Aorta (tissue), 5 donors: ENCODE data around the gene LOXL1. TPM values are rescaled to one million over a fixed set of nuclear protein-coding genes. Genes with fewer than 3 reads are reported as not detected.

Experiments
- ATAC-seq: fragments of 200-7000 bp; cut with Tn5 transposase; one replicate; pipeline ENCODE4 v1.9.1; 2022; ENCODE audit warnings: moderate library complexity; ENCODE audit not compliant: low FRiP score
- DNase-seq, 2 donors: peaks; one replicate each; pipeline ENCODE4 v3.0.0-alpha.2; 2020
- H3K27ac ChIP-seq, 2 donors: one replicate each; pipeline ENCODE4 v1.5.1; 2013; ENCODE audit warnings: low read length in 2 of 2, mild to moderate bottlenecking in 2 of 2, moderate library complexity in 2 of 2, control low read depth in 1 of 2, inconsistent platforms in 1 of 2, low read depth in 1 of 2
- H3K27me3 ChIP-seq, 2 donors: one replicate each; pipeline ENCODE4 v1.6.1; 2013; ENCODE audit warnings: control low read depth in 1 of 2, low read length in 1 of 2, mild to moderate bottlenecking in 1 of 2, moderate library complexity in 1 of 2; ENCODE audit not compliant: insufficient read depth in 2 of 2, control insufficient read depth in 1 of 2
- H3K36me3 ChIP-seq, 2 donors: one replicate each; pipeline ENCODE4 v1.6.1; 2013; ENCODE audit warnings: control low read depth in 1 of 2, low read length in 1 of 2, mild to moderate bottlenecking in 1 of 2; ENCODE audit not compliant: insufficient read depth in 2 of 2, control insufficient read depth in 1 of 2
- H3K4me1 ChIP-seq, 2 donors: one replicate each; pipeline ENCODE4 v1.6.1; 2013; ENCODE audit warnings: low read length in 2 of 2, control low read depth in 1 of 2, mild to moderate bottlenecking in 1 of 2, moderate library complexity in 1 of 2; ENCODE audit not compliant: insufficient read depth in 2 of 2, control insufficient read depth in 1 of 2
- H3K4me3 ChIP-seq, 2 donors: one replicate each; pipeline ENCODE4 v1.5.1; 2013; ENCODE audit warnings: low read length in 2 of 2, control low read depth in 1 of 2, mild to moderate bottlenecking in 1 of 2
- H3K9me3 ChIP-seq: one replicate; pipeline ENCODE4 v1.6.1; 2013; ENCODE audit warnings: mild to moderate bottlenecking, low read length; ENCODE audit not compliant: control insufficient read depth
- WGBS, 2 donors: extraction: QIAGEN DNeasy Blood & Tissue Kit; methylation state at CpG; one replicate each; pipeline ENCODE4 v1.1.7; 2013; 5-methylcytosine and 5-hydroxymethylcytosine counted together
- intact Hi-C, 2 donors: fragments of 100-400 bp; cut with DNase I; formaldehyde crosslinking; loops; one replicate each; pipeline versions ENCODE4 v1.14.2 to v1.15.0; 2022
- polyA plus RNA-seq, 2 donors: library from polyadenylated mRNA; stranded (reverse); fragments of 200-250 nt; gene quantifications; one replicate each; pipeline ENCODE4 v1.2.3, GENCODE V29; 2013
- total RNA-seq, 2 donors: library from RNA; stranded (reverse); fragmentation: NEBNext Ultra II Directional; extraction: Animal tissue kit (Norgen Biotek cat#: 25700); gene quantifications; one replicate each; pipeline ENCODE4 v1.2.1, GENCODE V29; 2021
- donor health status: healthy with polysubstance abuse.
- donor health status: Bipolar disorder and iron deficiency.
- donor health status: DM: no; HTN: no; CAD: no.
- donor health status: DM: no; HTN: no; CAD: no.
- donor health status: DM: yes; HTN: yes; CAD: no.

Gene LOXL1
- total and polyA plus RNA-seq, 4 donors, result 49.0 to 138 (median 112) TPM

GRCh38 chr15:73924171-73924921 lies 1.9 kb upstream of the LOXL1 start:
- Histone ChIP-seq H3K36me3 (peaks cover 0 to 2% of the 10 kb centered on the region in 2 donors), H3K9me3 (no peaks in the 10 kb centered on the region), H3K4me3 (no peak overlapping the region), H3K27ac (peak overlapping the region; percentile 65 to 81), H3K27me3 (no peaks in the 10 kb centered on the region), H3K4me1 (peaks cover 0 to 4% of the 10 kb centered on the region in 2 donors)
- WGBS, 2 donors, result 1 to 5% methylated on average over 11 to 12 of the region's 12 CpGs
- intact Hi-C loops, result no loop called here
- ATAC-seq (peak; percentile 58), DNase-seq (peak; percentile 73 to 87)

GRCh38 chr15:73925848-73926218 lies 429 bp upstream of the LOXL1 start:
- DNase-seq (peak in 1 of 2 donors; percentile 42), ATAC-seq (no peak)
- Histone ChIP-seq H3K27ac (peak overlapping the region; percentile 65 to 81), H3K27me3 (no peaks in the 10 kb centered on the region), H3K9me3 (no peaks in the 10 kb centered on the region), H3K36me3 (no peaks in the 10 kb centered on the region), H3K4me3 (peak overlapping the region; percentile 1 to 6), H3K4me1 (peaks cover 0 to 4% of the 10 kb centered on the region in 2 donors)
- intact Hi-C loops, result loop anchor here in 1 of 2 donors (5.0 kb wide), 1 partner anchor 66 kb away; the partner anchor contains the start of genes PML and STOML1
- 11 to 16% methylated on average over 8 of the region's 8 CpGs for WGBS, 2 donors

DNA sequence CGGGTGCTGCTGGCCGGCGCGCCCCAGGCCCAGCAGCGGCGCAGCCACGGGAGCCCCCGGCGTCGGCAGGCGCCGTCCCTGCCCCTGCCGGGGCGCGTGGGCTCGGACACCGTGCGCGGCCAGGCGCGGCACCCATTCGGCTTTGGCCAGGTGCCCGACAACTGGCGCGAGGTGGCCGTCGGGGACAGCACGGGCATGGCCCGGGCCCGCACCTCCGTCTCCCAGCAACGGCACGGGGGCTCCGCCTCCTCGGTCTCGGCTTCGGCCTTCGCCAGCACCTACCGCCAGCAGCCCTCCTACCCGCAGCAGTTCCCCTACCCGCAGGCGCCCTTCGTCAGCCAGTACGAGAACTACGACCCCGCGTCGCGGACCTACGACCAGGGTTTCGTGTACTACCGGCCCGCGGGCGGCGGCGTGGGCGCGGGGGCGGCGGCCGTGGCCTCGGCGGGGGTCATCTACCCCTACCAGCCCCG lies 777 bp downstream of the LOXL1 start:
- H3K27ac ChIP-seq, result peak overlapping the region; percentile 80 to 97
- intact Hi-C loops, result loop anchor here in 1 of 2 donors (5.0 kb wide), 1 partner anchor 65 kb away; the partner anchor contains the start of genes PML and STOML1
- 0% methylated on average over 28 to 65 of the region's 65 CpGs for WGBS, 2 donors
- H3K4me3 ChIP-seq, result peak overlapping the region; percentile 30 to 73
- DNase-seq, result peak; percentile 79 to 92
- no peaks in the 10 kb centered on the region for H3K36me3 ChIP-seq
- peak; percentile 12 for ATAC-seq
- H3K4me1 ChIP-seq, result peaks cover 0 to 4% of the 10 kb centered on the region in 2 donors
- H3K9me3 ChIP-seq, result no peaks in the 10 kb centered on the region
- no peaks in the 10 kb centered on the region for H3K27me3 ChIP-seq

DNA sequence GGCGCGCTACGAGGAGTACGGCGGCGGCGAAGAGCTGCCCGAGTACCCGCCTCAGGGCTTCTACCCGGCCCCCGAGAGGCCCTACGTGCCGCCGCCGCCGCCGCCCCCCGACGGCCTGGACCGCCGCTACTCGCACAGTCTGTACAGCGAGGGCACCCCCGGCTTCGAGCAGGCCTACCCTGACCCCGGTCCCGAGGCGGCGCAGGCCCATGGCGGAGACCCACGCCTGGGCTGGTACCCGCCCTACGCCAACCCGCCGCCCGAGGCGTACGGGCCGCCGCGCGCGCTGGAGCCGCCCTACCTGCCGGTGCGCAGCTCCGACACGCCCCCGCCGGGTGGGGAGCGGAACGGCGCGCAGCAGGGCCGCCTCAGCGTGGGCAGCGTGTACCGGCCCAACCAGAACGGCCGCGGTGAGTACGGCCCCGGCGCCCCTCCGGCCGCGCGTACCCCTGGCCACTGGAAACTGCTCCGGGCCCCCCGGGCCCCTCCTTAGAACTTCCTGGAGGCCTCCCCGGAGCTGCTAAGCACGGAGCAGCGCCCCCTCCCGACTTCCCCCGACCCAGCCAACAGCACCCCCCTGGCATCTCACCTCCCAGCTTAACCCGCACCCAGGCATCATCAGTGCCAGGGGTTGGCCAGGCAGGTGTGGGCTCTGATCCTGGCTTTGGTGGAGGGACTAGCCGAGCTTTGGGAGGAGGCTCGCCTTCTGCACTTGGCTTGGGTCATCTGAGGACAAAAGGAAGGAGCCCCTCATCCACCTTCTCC lies 1.4 kb downstream of the LOXL1 start:
- H3K4me1 ChIP-seq, result peaks cover 0 to 4% of the 10 kb centered on the region in 2 donors
- DNase-seq (peak; percentile 78 to 91), ATAC-seq (peak; percentile 38)
- H3K36me3 ChIP-seq, result no peaks in the 10 kb centered on the region
- H3K9me3 ChIP-seq, result no peaks in the 10 kb centered on the region
- H3K27me3 ChIP-seq, result no peaks in the 10 kb centered on the region
- WGBS, 2 donors, result 0 to 1% methylated on average over 75 to 78 of the region's 78 CpGs
- intact Hi-C loops, result loop anchor here in 1 of 2 donors (5.0 kb wide), 1 partner anchor 65 kb away; the partner anchor contains the start of genes PML and STOML1
- H3K27ac ChIP-seq, result peak overlapping the region; percentile 80 to 97
- peak overlapping the region; percentile 30 to 73 for H3K4me3 ChIP-seq

DNA sequence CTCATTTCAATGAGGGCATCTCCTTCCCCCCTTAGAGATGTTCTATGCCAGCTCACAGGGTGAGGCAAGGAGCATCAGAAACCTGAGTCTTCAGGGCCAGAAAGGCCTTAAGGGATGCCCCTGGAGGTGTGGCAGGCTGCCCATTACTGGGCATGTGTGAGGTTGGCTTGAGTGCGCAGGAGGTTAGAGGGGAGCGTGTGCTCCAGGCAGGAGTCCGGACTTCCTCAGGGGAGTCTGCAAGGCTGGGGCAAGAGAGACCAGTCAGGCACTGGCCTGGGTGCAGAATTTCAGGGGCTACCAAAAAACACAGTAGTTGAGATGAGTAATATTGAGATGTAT lies 1.9 kb downstream of the LOXL1 start:
- H3K27ac ChIP-seq, result peak overlapping the region in 1 of 2 donors; percentile 97
- 2 to 6% methylated on average over 3 of the region's 3 CpGs for WGBS, 2 donors

DNA sequence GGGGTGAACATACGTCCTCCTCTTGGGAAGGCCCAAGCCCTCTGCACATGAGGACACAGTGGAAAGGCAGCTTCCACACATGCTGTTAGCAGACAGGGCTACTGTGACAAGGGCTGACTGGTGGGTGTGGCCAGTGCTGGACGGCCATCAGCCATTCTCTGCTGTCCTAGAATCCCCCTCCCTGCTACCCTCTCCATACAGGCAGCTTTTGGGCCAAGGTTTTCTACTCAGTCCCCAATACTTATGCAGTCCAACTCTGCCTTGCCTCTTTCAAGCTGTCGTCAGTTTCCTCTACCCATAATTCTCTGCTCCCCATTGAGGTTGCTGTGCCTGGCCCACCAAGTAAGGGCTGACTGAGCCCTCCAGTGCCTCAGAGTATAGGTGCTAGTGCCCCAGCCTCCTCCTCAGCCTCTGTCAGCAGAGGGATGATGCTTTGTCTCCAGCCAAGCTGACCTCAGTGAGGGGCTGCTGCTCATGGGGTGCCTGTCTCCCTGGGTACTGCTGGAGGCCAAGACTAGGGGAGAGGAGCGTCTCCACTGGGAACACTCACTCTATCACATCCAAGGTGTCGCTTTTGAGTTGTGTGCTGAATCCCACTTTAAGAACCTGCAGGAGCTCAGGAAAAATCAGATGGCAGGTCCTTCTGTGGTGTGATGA lies 2.8 kb downstream of the LOXL1 start:
- H3K36me3 ChIP-seq, result no peaks in the 10 kb centered on the region
- intact Hi-C loops, result loop anchor here in 1 of 2 donors (5.0 kb wide), 1 partner anchor 63 kb away; the partner anchor contains the start of genes PML and STOML1
- no peaks in the 10 kb centered on the region for H3K9me3 ChIP-seq
- no peaks in the 10 kb centered on the region for H3K27me3 ChIP-seq
- H3K27ac ChIP-seq, result peak overlapping the region in 1 of 2 donors; percentile 93
- DNase-seq (peak; percentile 50 to 73), ATAC-seq (no peak)
- 22 to 29% methylated on average over 5 of the region's 5 CpGs for WGBS, 2 donors
- no peak overlapping the region for H3K4me3 ChIP-seq
- no peaks in the 10 kb centered on the region for H3K4me1 ChIP-seq

More for the DNA sequence above, 1.9 kb downstream of the LOXL1 start:
- Histone ChIP-seq H3K9me3 (no peaks in the 10 kb centered on the region), H3K27me3 (no peaks in the 10 kb centered on the region), H3K4me1 (peaks cover 0 to 4% of the 10 kb centered on the region in 2 donors), H3K4me3 (peak overlapping the region; percentile 30 to 73), H3K36me3 (no peaks in the 10 kb centered on the region)
- intact Hi-C loops, result loop anchor here in 1 of 2 donors (5.0 kb wide), 1 partner anchor 64 kb away; the partner anchor contains the start of genes PML and STOML1
- DNase-seq (peak; percentile 57 to 75), ATAC-seq (no peak)

- ATAC-seq, result peak; percentile 42
- no peaks in the 10 kb centered on the region for H3K36me3 ChIP-seq
- no peaks in the 10 kb centered on the region for H3K27me3 ChIP-seq
- DNase-seq, result peak; percentile 91 to 94
- H3K9me3 ChIP-seq, result no peaks in the 10 kb centered on the region
- H3K4me1 ChIP-seq, result no peaks in the 10 kb centered on the region
- intact Hi-C loops, result no loop called here
- H3K27ac ChIP-seq, result peak overlapping the region in 1 of 2 donors; percentile 93
- no peak overlapping the region for H3K4me3 ChIP-seq
- 4 to 5% methylated on average over 8 of the region's 8 CpGs for WGBS, 2 donors
Observed at GRCh38 chr15:73930371-73930770, 4.1 kb downstream of the LOXL1 start.

DNA sequence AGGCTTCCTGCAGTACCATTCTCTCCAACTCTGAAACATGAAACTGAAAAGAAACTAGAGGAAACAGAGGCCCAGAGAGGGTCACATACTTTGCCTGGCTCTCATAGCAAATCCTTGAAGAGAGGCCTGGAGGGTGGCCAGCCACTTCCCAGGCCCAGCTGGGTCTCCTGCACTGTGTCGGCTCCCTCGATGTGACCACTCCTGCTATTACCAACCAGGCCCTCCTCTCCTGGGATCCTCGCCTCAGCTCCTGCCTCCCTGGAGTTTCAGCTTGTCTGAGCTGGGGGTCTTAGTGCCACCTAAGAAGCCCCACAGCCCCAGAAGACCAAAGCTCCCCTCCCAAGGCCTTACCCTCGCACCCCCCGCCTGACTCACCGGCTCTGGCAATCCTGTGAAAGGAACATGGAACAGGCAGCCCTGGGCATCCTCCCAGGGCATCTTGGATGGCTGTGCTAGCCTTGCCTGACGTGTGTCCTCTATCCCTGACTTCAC lies 4.6 kb downstream of the LOXL1 start:
- WGBS, 2 donors, result 9 to 11% methylated on average over 7 of the region's 7 CpGs
- no peak overlapping the region for H3K4me3 ChIP-seq
- intact Hi-C loops, result no loop called here
- H3K27me3 ChIP-seq, result no peaks in the 10 kb centered on the region
- no peaks in the 10 kb centered on the region for H3K36me3 ChIP-seq
- peak; percentile 91 to 96 for DNase-seq
- H3K4me1 ChIP-seq, result no peaks in the 10 kb centered on the region
- H3K27ac ChIP-seq, result peak overlapping the region in 1 of 2 donors; percentile 93
- no peaks in the 10 kb centered on the region for H3K9me3 ChIP-seq
- ATAC-seq, result peak; percentile 61
